ENCODE results near the gene CFAP100. TPM values are rescaled to one million over a fixed set of nuclear protein-coding genes. Genes with fewer than 3 reads are reported as not detected.

The CFAP100 gene
- total RNA-seq, 1 donor from 2014 or later = not detected

DNA sequence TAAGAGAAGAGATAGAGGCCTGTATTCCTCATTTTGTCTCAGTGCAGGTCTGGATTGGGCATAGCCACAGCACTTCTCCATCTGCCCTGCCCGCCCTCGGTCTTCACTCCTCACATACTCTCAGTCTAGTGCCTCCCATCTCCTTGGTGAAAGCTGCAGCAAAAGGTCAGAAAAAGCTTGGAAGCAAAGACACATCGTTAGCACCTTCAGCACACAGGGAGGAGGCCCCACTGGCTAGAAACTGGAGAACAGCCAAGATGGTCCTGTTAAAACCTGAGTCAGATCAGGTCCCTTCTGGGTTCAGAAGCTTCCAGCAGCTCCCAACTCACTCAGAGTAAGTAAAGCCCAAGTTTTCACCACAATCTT is 35.9 kb upstream of the CFAP100 start:
- DNase-seq (ENCODE audit: low spot score) = no peak
- Histone ChIP-seq H3K4me2 (no peak overlapping the region), H3K27ac (no peak overlapping the region), H3K36me3 (no peaks in the 10 kb centered on the region), H3K4me3 (no peak overlapping the region), H2AFZ (replicated peaks) (no peak overlapping the region), H4K20me1 (ENCODE audit: low read depth) (peaks cover 13% of the 10 kb centered on the region), H3K4me1 (peaks cover 19% of the 10 kb centered on the region), H3K9me3 (ENCODE audit: low read depth) (no peaks in the 10 kb centered on the region), H3K9ac (no peak overlapping the region), H3F3A (ENCODE audit: low read depth) (peaks cover 30% of the 10 kb centered on the region), H3K27me3 (peaks cover 22% of the 10 kb centered on the region), H3K79me2 (ENCODE audit: low read depth) (peaks cover 6% of the 10 kb centered on the region)
- Mint-ChIP-seq H3K36me3 (no peaks in the 10 kb centered on the region), H3K27me3 (ENCODE audit: insufficient read depth, low read depth) (peaks cover 31% of the 10 kb centered on the region), H3K4me3 (peak overlapping the region; percentile 91), H3K4me1 (peaks cover 36% of the 10 kb centered on the region), H3K27ac (no peak overlapping the region), H3K9me3 (no peaks in the 10 kb centered on the region)
- TF ChIP-seq EZH2phosphoT487 (IDR thresholded peaks at IDR 0.05) (no peak), EZH2 (IDR thresholded peaks at IDR 0.05) (no peak)
- TF ChIP-seq, protein P1, sequence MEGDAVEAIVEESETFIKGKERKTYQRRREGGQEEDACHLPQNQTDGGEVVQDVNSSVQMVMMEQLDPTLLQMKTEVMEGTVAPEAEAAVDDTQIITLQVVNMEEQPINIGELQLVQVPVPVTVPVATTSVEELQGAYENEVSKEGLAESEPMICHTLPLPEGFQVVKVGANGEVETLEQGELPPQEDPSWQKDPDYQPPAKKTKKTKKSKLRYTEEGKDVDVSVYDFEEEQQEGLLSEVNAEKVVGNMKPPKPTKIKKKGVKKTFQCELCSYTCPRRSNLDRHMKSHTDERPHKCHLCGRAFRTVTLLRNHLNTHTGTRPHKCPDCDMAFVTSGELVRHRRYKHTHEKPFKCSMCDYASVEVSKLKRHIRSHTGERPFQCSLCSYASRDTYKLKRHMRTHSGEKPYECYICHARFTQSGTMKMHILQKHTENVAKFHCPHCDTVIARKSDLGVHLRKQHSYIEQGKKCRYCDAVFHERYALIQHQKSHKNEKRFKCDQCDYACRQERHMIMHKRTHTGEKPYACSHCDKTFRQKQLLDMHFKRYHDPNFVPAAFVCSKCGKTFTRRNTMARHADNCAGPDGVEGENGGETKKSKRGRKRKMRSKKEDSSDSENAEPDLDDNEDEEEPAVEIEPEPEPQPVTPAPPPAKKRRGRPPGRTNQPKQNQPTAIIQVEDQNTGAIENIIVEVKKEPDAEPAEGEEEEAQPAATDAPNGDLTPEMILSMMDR (IDR thresholded peaks at IDR 0.05) = no peak

DNA sequence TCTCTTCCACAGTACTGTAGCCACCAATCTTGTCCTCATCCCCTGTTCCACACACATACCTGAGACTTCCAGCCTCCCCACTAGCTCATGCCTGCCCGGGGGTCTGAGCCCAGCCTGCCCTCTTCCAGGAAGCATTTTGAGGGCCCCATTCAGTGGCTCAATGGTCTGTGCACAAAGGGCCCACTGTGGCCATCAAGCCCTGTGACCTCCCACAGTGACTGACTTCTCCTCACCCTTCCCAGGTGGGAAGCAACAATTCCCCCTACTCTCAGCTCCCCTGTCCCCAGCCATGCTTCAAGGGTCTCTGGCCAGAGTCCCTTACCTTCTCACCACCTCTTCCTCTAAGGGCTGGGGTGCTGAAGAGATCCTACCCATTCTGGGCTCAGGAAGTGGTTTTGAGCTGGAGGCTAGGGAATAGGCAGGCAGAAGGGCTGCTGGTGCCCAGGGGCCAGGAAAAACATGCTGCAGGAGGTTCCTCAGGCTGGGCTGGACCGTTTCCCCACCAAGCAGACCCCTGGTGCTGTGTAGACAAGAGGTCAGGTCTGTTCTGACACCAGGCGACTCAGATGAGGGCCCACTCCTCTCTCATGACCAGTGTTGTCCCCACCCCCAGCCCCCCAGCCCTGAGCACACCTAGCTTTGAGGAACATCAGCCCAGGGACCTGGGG is 34.5 kb upstream of the CFAP100 start:
- no peak overlapping the region for H3K27ac Mint-ChIP-seq
- no peak overlapping the region for H2AFZ ChIP-seq (replicated peaks)
- H3K4me3 ChIP-seq = no peak overlapping the region
- H3K9me3 ChIP-seq (ENCODE audit: low read depth) = no peaks in the 10 kb centered on the region
- H4K20me1 ChIP-seq (ENCODE audit: low read depth) = peaks cover 10% of the 10 kb centered on the region
- H3K9ac ChIP-seq = no peak overlapping the region
- no peak overlapping the region for H3K4me3 Mint-ChIP-seq
- peaks cover 2% of the 10 kb centered on the region for H3K79me2 ChIP-seq (ENCODE audit: low read depth)
- H3K4me1 ChIP-seq = peaks cover 19% of the 10 kb centered on the region
- no peaks in the 10 kb centered on the region for H3K36me3 ChIP-seq
- H3K36me3 Mint-ChIP-seq = no peaks in the 10 kb centered on the region
- H3K4me1 Mint-ChIP-seq = peaks cover 28% of the 10 kb centered on the region
- H3K4me2 ChIP-seq = no peak overlapping the region
- peaks cover 22% of the 10 kb centered on the region for H3K27me3 ChIP-seq
- H3F3A ChIP-seq (ENCODE audit: low read depth) = peaks cover 30% of the 10 kb centered on the region
- no peak for TF ChIP-seq EZH2 (IDR thresholded peaks at IDR 0.05)
- TF ChIP-seq, protein P1 (IDR thresholded peaks at IDR 0.05) = no peak
- no peak for TF ChIP-seq EZH2phosphoT487 (IDR thresholded peaks at IDR 0.05)
- DNase-seq (ENCODE audit: low spot score) = no peak
- H3K27me3 Mint-ChIP-seq (ENCODE audit: insufficient read depth, low read depth) = peaks cover 33% of the 10 kb centered on the region
- no peak overlapping the region for H3K27ac ChIP-seq
- no peaks in the 10 kb centered on the region for H3K9me3 Mint-ChIP-seq

DNA sequence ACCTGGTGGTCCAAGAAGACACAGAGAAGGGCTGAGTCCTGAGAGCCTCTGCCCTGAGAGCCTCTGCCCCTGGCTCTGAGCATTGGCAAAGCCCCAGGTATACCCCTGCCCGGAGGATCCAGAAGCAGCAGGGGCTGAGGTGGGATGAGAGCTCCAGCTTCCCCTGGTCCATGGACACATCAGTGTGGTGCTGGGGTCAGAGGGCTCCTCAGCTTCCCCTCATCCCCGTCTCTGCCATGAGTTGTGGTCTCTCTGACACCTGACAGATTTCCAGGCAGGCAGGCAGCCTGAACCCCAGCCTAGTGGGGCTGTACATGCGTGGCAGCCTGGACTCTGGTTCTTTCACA is 34.0 kb upstream of the CFAP100 start:
- Histone ChIP-seq H3K27me3 (peaks cover 22% of the 10 kb centered on the region), H3K79me2 (ENCODE audit: low read depth) (no peaks in the 10 kb centered on the region), H3K9me3 (ENCODE audit: low read depth) (no peaks in the 10 kb centered on the region), H3K36me3 (no peaks in the 10 kb centered on the region), H3K27ac (no peak overlapping the region), H2AFZ (replicated peaks) (no peak overlapping the region), H3K4me3 (no peak overlapping the region), H3F3A (ENCODE audit: low read depth) (peaks cover 27% of the 10 kb centered on the region), H4K20me1 (ENCODE audit: low read depth) (peaks cover 6% of the 10 kb centered on the region), H3K4me1 (peaks cover 14% of the 10 kb centered on the region), H3K9ac (no peak overlapping the region), H3K4me2 (no peak overlapping the region)
- H3K27ac Mint-ChIP-seq = no peak overlapping the region
- H3K36me3 Mint-ChIP-seq = no peaks in the 10 kb centered on the region
- peaks cover 23% of the 10 kb centered on the region for H3K4me1 Mint-ChIP-seq
- no peak for DNase-seq (ENCODE audit: low spot score)
- H3K9me3 Mint-ChIP-seq = no peaks in the 10 kb centered on the region
- TF ChIP-seq, protein P1 (IDR thresholded peaks at IDR 0.05) = no peak
- TF ChIP-seq EZH2phosphoT487 (IDR thresholded peaks at IDR 0.05) (no peak), EZH2 (IDR thresholded peaks at IDR 0.05) (no peak)
- no peak overlapping the region for H3K4me3 Mint-ChIP-seq
- peaks cover 33% of the 10 kb centered on the region for H3K27me3 Mint-ChIP-seq (ENCODE audit: insufficient read depth, low read depth)

Measured in neural progenitor cell (in vitro differentiated cells).